GM13977 (cell line): ENCODE results near the gene WDR55.
"Not testable (repeated sequence)": the region's sequence is repeated elsewhere in the genome, so short reads cannot be mapped to it uniquely, and the experiment has no call there.

ENCODE experiments used
- DNase-seq: peaks from one replicate; pipeline ENCODE4 v3.0.0; 2012; ENCODE audit warnings: low spot score
- in situ Hi-C: fragments of 300-500 bp; cut with MboI; formaldehyde crosslinking; loops from one replicate; pipeline ENCODE4 v1.12.0; 2022; ENCODE audit warnings: low sequenced_read_pairs, low pct_unique_long_range_greater_than_20kb, mixed read lengths, inconsistent platforms; ENCODE audit not compliant: unreplicated experiment
- TF ChIP-seq, protein P1 (sequence below): IDR thresholded peaks from 2 replicates; pipeline ENCODE4 v1.5.1; 2012; ENCODE audit warnings: mild to moderate bottlenecking, control low read depth; ENCODE audit not compliant: insufficient read depth; ENCODE audit errors: extremely low read depth, missing control alignments

Gene WDR55

GRCh38 chr5:140647042-140647419, 17.7 kb upstream of the WDR55 start:
- TF ChIP-seq, protein P1, sequence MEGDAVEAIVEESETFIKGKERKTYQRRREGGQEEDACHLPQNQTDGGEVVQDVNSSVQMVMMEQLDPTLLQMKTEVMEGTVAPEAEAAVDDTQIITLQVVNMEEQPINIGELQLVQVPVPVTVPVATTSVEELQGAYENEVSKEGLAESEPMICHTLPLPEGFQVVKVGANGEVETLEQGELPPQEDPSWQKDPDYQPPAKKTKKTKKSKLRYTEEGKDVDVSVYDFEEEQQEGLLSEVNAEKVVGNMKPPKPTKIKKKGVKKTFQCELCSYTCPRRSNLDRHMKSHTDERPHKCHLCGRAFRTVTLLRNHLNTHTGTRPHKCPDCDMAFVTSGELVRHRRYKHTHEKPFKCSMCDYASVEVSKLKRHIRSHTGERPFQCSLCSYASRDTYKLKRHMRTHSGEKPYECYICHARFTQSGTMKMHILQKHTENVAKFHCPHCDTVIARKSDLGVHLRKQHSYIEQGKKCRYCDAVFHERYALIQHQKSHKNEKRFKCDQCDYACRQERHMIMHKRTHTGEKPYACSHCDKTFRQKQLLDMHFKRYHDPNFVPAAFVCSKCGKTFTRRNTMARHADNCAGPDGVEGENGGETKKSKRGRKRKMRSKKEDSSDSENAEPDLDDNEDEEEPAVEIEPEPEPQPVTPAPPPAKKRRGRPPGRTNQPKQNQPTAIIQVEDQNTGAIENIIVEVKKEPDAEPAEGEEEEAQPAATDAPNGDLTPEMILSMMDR: no peak
- in situ Hi-C loops: no loop called here
- no peak for DNase-seq

GRCh38 chr5:140658870-140659269, 5.8 kb upstream of the WDR55 start:
- TF ChIP-seq, protein P1: no peak
- no peak for DNase-seq
- in situ Hi-C loops: no loop called here

GRCh38 chr5:140660371-140660770, 4.3 kb upstream of the WDR55 start:
- in situ Hi-C loops, DNase-seq: not testable (repeated sequence)

- no peak for DNase-seq
- TF ChIP-seq, protein P1: no peak
- in situ Hi-C loops: no loop called here
Measured at GRCh38 chr5:140664030-140664358, 710 bp upstream of the WDR55 start.

GRCh38 chr5:140671035-140671434, 6.3 kb downstream of the WDR55 start:
- DNase-seq, in situ Hi-C loops: not testable (repeated sequence)

GRCh38 chr5:140671472-140672125, 6.9 kb downstream of the WDR55 start:
- in situ Hi-C loops: no loop called here
- no peak for DNase-seq
- TF ChIP-seq, protein P1: no peak

DNA sequence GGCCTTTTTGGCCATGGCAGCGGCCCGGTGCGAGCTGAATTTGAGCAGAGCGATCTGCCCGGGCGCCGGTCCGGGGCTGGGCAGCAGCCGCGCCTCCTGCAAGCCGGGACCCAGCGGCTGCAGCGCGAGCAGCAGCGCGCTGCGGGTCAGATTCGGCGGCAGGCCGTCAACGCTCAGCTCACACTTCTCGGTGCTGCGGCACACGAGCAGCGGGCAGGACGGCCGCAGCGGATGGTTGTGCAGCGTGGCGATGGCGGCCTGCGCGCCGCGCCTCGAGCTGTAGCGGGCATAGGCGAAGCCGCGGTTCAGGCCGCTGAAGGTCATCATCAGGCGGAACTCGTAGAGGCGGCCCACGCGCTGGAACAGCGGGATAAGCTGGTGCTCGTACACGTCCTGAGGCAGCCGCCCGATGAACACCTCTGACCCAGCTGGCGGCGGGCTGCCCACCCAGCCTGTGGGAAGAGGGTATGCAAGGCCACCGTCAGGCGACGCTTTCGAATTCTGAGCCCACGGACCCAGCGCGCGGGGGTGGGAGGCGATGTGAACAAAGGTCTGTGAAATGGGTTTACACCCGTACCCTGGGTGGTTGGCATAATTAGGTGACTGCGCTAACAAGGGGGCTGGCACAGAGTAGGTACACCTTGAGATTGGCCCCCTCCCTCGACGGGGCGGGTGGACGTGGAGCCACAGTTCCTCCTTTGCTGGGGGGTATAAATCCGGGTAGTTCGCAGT, 7.9 kb downstream of the WDR55 start:
- in situ Hi-C loops: no loop called here
- TF ChIP-seq, protein P1: no peak
- no peak for DNase-seq
